Measurements from ENCODE around the gene TCF4. TPM values are rescaled to one million over a fixed set of nuclear protein-coding genes. Genes with fewer than 3 reads are reported as not detected.

Gene TCF4
- total and polyA plus RNA-seq, 2 donors (not counting 1 experiment from before 2014, with no cell fraction given) = 68.5 to 353 TPM

GRCh38 chr18:55287149-55287806, 300.7 kb downstream of the TCF4 start:
- Histone ChIP-seq H3K27me3 (replicated peaks in 1 of 4; ENCODE audit: control extremely low read depth in 1 of 4, control insufficient read depth in 3 of 4, insufficient read depth in 4 of 4, low read length in 3 of 4) (no peaks in the 10 kb centered on the region), H3K9ac (ENCODE audit: low read length) (no peak overlapping the region), H3K9me3 (ENCODE audit: control extremely low read depth in 1 of 3, control insufficient read depth in 2 of 3, insufficient read depth in 1 of 3, low read length in 2 of 3) (no peaks in the 10 kb centered on the region), H3K79me2 (ENCODE audit: control insufficient read depth, insufficient read depth, low read length) (peaks cover 98% of the 10 kb centered on the region), H3K36me3 (replicated peaks in 1 of 2; ENCODE audit: control extremely low read depth in 1 of 2, control insufficient read depth in 1 of 2, extremely low read depth in 1 of 2, insufficient read depth in 2 of 2, low read length in 1 of 2) (no peaks in the 10 kb centered on the region), H3K27ac (ENCODE audit: low read length in 2 of 2) (no peak overlapping the region), H2AFZ (ENCODE audit: insufficient read depth, low read depth, low read length, poor library complexity, severe bottlenecking) (no peak overlapping the region), H3K4me1 (ENCODE audit: control insufficient read depth in 2 of 2, insufficient read depth in 2 of 2, low read length in 2 of 2) (peaks cover 14 to 35% of the 10 kb centered on the region in 2 donors), H3K4me2 (replicated peaks; ENCODE audit: low read depth, low read length, poor library complexity, severe bottlenecking) (no peak overlapping the region), H3K4me3 (ENCODE audit: control extremely low read depth in 1 of 5, extremely low read depth in 1 of 5, insufficient read depth in 1 of 5, low read depth in 2 of 5, low read length in 4 of 5) (no peak overlapping the region), H4K20me1 (ENCODE audit: control insufficient read depth, insufficient read depth, low read length, poor library complexity, severe bottlenecking) (peaks cover 29% of the 10 kb centered on the region)
- no peaks in the 10 kb centered on the region for H3K9me3 Mint-ChIP-seq (ENCODE audit: insufficient read depth)
- peak overlapping the region; percentile 47 for H3K27ac Mint-ChIP-seq
- intact Hi-C loops (cut with micrococcal nuclease) = loop anchor here (5.0 kb wide), 1 partner anchor 35 kb away; no protein-coding TSS in a partner anchor
- TF ChIP-seq EZH2 (IDR thresholded peaks at IDR 0.05; ENCODE audit: borderline replicate concordance, insufficient read depth, low read depth, low read length, poor library complexity, severe bottlenecking) (no peak), CTCF (IDR thresholded peaks at IDR 0.05) (no peak)
- H3K4me1 Mint-ChIP-seq = peaks cover 82% of the 10 kb centered on the region
- no peak for ATAC-seq (ENCODE audit: low read depth)
- 69% methylated on average over 10 of the region's 11 CpGs for WGBS (ENCODE audit: insufficient coverage)
- no peak for DNase-seq
- H3K4me3 Mint-ChIP-seq = no peak overlapping the region
- CTCF ChIA-PET = interaction anchor here (1.2 kb wide), 1 partner anchor 10 kb away, joined by 6 read pairs; no protein-coding TSS in a partner anchor
- POLR2A ChIA-PET = interaction anchor here (1.1 kb wide), 1 partner anchor 8 kb away, joined by 4 read pairs; no protein-coding TSS in a partner anchor
- H3K27me3 Mint-ChIP-seq = no peaks in the 10 kb centered on the region

- Histone ChIP-seq H3K36me3 (replicated peaks in 1 of 2; ENCODE audit: control extremely low read depth in 1 of 2, control insufficient read depth in 1 of 2, extremely low read depth in 1 of 2, insufficient read depth in 2 of 2, low read length in 1 of 2) (no peaks in the 10 kb centered on the region), H3K27ac (ENCODE audit: low read length in 2 of 2) (peak overlapping the region in 1 of 2 donors; percentile 6), H3K4me3 (ENCODE audit: control extremely low read depth in 1 of 5, extremely low read depth in 1 of 5, insufficient read depth in 1 of 5, low read depth in 2 of 5, low read length in 4 of 5) (no peak overlapping the region), H3K4me2 (replicated peaks; ENCODE audit: low read depth, low read length, poor library complexity, severe bottlenecking) (no peak overlapping the region), H2AFZ (ENCODE audit: insufficient read depth, low read depth, low read length, poor library complexity, severe bottlenecking) (no peak overlapping the region), H3K9me3 (ENCODE audit: control extremely low read depth in 1 of 3, control insufficient read depth in 2 of 3, insufficient read depth in 1 of 3, low read length in 2 of 3) (no peaks in the 10 kb centered on the region), H4K20me1 (ENCODE audit: control insufficient read depth, insufficient read depth, low read length, poor library complexity, severe bottlenecking) (peaks cover 29% of the 10 kb centered on the region), H3K27me3 (replicated peaks in 1 of 4; ENCODE audit: control extremely low read depth in 1 of 4, control insufficient read depth in 3 of 4, insufficient read depth in 4 of 4, low read length in 3 of 4) (no peaks in the 10 kb centered on the region), H3K9ac (ENCODE audit: low read length) (no peak overlapping the region), H3K4me1 (ENCODE audit: control insufficient read depth in 2 of 2, insufficient read depth in 2 of 2, low read length in 2 of 2) (peaks cover 14 to 31% of the 10 kb centered on the region in 2 donors), H3K79me2 (ENCODE audit: control insufficient read depth, insufficient read depth, low read length) (peaks cover 96% of the 10 kb centered on the region)
- intact Hi-C loops (cut with micrococcal nuclease) = loop anchor here (5.0 kb wide), 1 partner anchor 36 kb away; no protein-coding TSS in a partner anchor
- H3K4me1 Mint-ChIP-seq = peaks cover 80% of the 10 kb centered on the region
- peak overlapping the region; percentile 68 for H3K27ac Mint-ChIP-seq
- DNase-seq = no peak
- no peak for ATAC-seq (ENCODE audit: low read depth)
- POLR2A ChIA-PET = no interaction called here
- no CpG with 5 or more reads among the region's 6 CpGs for WGBS (ENCODE audit: insufficient coverage)
- CTCF ChIA-PET = interaction anchor here (1.4 kb wide), 2 partner anchors 18 to 51 kb away, joined by 4 to 6 read pairs; no protein-coding TSS in a partner anchor
- peak overlapping the region; percentile 3 for H3K4me3 Mint-ChIP-seq
- TF ChIP-seq EZH2 (IDR thresholded peaks at IDR 0.05; ENCODE audit: borderline replicate concordance, insufficient read depth, low read depth, low read length, poor library complexity, severe bottlenecking) (no peak), CTCF (IDR thresholded peaks at IDR 0.05) (no peak)
- H3K27me3 Mint-ChIP-seq = no peaks in the 10 kb centered on the region
- no peaks in the 10 kb centered on the region for H3K9me3 Mint-ChIP-seq (ENCODE audit: insufficient read depth)
Observed at GRCh38 chr18:55286257-55286825, 301.7 kb downstream of the TCF4 start.

All from B cell (primary cell).